ENCODE results near the gene EPB41L2.
"Not testable (repeated sequence)": the region's sequence is repeated elsewhere in the genome, so short reads cannot be mapped to it uniquely, and the experiment has no call there.

Gene EPB41L2

DNA sequence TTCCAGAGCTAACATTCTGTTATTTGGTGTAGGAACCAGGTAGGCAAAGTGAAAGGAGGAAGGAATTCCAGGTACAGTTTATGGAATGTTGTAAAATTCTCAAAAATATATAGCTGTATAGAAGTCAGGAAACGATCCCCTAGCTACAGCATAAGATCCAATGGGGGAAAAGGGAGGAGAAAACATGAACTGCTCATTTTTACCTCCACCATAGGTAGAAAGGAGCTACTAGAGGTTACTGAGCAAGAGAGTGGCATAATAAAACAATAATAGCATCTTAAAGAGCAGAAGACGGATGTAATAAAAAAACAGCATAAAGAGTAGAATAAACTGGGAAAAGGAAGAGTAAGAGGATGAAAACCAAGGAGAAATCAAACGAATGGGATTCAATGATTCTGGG is 26.9 kb downstream of the EPB41L2 start:
- no peak for DNase-seq (ENCODE audit: low read depth)

- no peak for DNase-seq (ENCODE audit: low read depth)
These were observed 27.5 kb downstream of the EPB41L2 start for GRCh38 chr6:131035582-131035981.

DNA sequence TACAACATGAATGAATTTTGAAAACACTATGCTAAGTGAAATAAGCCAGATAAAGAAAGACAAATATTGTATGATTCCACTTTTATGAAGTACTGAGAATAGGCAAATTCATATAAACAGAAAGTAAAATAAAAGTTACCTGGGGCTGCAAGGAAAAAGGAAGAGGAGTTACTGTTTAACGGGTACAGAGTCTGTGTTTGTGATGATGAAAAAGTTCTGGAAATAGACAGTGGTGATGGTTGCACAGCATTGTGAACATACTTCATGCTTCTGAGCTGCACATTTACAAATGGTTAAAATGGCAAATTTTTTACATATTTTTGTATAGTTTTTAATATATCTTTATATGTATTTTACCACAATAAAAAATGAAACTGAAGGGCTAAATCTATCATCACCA is 29.4 kb downstream of the EPB41L2 start:
- no peak for DNase-seq (ENCODE audit: low read depth)

GRCh38 chr6:131029626-131030297 is 33.3 kb downstream of the EPB41L2 start:
- no peak for DNase-seq (ENCODE audit: low read depth)

DNA sequence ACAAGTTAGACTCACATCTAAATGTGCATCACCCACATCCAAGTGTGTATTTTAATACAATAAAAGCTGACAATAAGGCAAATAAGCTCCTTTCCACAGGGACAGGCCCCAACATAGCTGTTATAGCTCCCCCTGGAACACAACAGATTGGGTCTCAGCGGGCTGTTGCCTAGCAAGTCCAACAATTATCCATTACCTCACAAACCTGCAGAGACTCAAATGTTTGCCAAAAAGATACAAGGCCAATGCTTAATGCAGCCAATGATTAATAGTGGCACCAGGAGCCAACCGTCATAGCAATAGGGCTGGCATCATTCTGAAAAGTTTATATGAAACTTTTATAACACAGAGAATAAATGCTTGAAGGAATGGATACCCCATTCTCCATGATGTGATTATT is 35.7 kb downstream of the EPB41L2 start:
- no peak for DNase-seq (ENCODE audit: low read depth)

DNA sequence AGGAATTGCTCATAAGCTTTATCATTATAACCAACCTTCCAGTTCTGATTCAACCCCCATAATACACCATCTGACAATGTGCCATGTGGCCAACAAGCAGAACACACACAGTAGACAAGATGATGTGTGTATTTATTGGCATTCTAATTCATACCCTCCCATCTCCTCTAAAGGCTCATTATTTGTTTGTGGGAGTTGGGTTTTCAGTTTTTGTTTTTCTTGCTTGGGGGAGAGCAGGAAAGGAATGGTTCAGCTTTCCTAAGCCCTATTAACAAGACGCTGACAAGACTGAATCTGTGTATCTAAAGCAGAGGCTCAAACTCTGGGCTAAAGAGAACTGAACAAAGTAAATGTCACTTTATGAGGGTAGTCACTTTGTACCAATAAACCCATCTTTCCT is 36.8 kb downstream of the EPB41L2 start:
- no peak for DNase-seq (ENCODE audit: low read depth)

- DNase-seq (ENCODE audit: low read depth): no peak
These were observed 38.5 kb downstream of the EPB41L2 start for GRCh38 chr6:131024565-131024964.

DNA sequence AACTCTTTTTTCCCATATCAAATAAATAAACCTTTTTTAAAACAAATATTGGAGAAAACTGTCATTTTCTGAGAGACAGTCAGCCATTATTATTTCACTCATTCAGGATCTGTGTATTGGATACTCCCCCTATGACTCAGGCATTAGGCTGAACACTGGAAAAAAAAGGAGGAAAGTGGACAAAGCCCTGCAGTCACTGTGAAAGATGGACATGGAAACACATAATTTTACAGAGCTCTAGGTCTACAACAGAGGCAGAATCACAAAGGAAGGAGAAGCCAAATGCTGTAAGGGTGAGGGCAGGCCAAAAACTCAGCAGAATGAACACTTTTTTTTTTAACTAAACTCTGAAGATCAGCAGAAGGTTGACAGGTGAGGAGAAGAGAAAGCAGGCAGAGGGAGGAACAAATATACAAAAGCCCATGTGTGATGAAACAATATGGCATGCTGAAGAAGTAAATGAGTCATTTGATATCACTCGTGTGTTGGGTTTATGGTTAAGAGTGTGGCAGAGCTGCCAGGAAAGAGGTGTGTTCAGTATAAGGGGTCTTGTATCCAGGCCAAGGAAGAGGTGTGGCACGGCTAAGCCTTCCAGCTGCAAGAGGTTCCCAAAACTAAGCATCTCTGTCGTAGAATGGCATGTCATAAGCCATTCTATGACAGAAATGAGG is 39.1 kb downstream of the EPB41L2 start:
- no peak for DNase-seq (ENCODE audit: low read depth)

DNA sequence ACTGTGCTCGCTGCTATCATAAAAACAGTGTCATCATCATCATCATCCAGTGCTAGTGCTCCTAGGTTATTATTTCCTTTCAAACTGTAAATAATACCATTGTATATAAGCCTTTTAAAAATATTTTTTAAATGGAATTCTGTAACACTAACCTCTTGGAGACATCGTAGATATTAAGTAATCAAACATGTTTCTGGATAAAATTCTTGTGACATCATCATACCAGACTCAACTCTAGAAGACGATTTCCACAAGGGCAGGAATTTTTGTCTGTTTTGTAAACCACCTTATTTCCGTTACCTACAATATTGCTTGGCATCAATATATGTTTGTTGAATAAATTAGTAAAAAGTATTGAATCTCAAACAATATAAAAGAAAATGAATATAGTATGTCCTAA is 40.4 kb downstream of the EPB41L2 start:
- no peak for DNase-seq (ENCODE audit: low read depth)

- DNase-seq (ENCODE audit: low read depth): no peak
These were observed 45.1 kb downstream of the EPB41L2 start for GRCh38 chr6:131017962-131018361.

GRCh38 chr6:131015630-131016263 is 47.3 kb downstream of the EPB41L2 start:
- peak; percentile 73 for DNase-seq (ENCODE audit: low read depth)

- no peak for DNase-seq (ENCODE audit: low read depth)
These were observed 47.9 kb downstream of the EPB41L2 start for GRCh38 chr6:131015025-131015591.

GRCh38 chr6:131014080-131014776 is 48.8 kb downstream of the EPB41L2 start:
- peak; percentile 41 for DNase-seq (ENCODE audit: low read depth)

DNA sequence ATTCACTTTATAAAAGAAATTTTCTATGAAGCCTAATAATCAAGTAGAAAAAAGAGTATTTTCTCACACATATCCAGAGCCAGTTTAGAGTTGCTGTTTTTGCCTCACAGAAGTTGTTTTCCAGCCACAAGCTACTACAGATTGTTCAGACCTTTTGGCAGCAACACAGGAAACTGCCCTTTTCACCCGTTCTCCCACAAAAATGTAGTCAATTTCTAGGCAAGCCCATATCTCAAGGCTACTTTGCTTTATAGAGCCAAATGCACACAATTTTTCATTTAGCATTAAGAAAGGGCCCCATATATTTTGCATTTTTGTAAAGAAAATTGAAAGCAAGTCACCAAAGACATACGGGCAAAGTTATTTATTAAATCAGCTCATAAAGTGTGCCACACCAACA is 49.5 kb downstream of the EPB41L2 start:
- DNase-seq (ENCODE audit: low read depth): peak; percentile 83

DNA sequence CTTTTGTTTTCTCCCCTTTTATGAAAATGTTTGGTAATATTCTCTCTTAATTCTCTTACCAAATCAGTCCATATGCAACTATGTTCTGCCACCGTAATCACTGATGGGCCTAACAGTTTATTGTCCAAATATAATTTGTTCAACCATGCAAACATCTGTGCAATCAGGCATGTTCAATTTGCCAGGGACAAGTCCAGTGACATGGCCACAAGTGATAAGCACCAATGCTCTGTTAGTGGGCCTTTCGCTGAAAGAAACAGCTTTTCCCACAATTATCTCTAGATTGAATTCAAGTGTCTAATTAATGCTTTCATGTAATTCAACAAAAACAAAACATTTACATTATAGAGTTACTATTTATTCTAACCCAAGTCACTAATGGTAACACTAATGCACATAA is 53.3 kb downstream of the EPB41L2 start:
- DNase-seq (ENCODE audit: low read depth): no peak

DNA sequence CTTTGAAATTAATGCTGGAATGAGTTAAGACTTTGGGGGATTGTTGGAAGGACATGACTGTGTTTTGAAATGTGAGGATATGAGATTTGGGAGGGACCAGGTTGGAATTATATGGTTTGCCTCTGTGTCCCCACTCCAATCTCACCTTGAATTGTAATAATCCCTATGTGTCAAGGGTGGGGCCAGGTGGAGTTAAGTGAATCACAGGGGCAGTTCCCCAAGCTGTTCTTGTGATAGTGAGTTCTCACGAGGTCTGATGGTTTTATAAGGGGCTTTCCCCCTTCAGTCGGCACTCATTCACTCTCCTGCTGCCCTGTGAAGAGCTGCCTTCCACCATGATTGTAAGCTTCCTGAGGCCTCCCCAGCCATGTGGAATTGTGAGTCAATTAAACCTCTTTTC is 54.1 kb downstream of the EPB41L2 start:
- not testable (repeated sequence) for DNase-seq (ENCODE audit: low read depth)

- not testable (repeated sequence) for DNase-seq (ENCODE audit: low read depth)
These were observed 55.1 kb downstream of the EPB41L2 start for GRCh38 chr6:131007964-131008363.

- DNase-seq (ENCODE audit: low read depth): no peak
These were observed 55.8 kb downstream of the EPB41L2 start for GRCh38 chr6:131007286-131007685.

- DNase-seq (ENCODE audit: low read depth): no peak
These were observed 57.5 kb downstream of the EPB41L2 start for GRCh38 chr6:131005439-131006016.

GRCh38 chr6:131004936-131005335 is 58.1 kb downstream of the EPB41L2 start:
- DNase-seq (ENCODE audit: low read depth): no peak

DNA sequence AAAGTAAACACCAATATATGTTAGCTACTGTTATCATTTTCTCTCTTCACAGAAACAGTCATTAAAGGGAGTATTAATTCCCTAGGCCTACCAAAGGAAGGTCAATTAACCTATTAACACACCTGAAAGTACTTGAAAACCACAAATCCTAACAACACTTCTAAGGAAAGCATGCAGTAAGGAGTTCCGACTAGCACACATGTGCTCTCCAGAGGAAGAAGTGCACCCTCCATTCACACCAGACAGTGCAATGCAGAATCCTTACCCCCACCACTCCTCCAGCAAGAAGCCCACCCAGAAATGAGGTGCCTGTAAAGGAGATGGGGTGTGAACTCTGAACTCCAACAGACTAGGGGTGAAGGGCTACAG is 58.7 kb downstream of the EPB41L2 start:
- no peak for DNase-seq (ENCODE audit: low read depth)

Measured in fibroblast of gingiva (primary cell).